Neural crest cell (in vitro differentiated cells): ENCODE measurements around the gene FBXO41. TPM values are rescaled to one million over a fixed set of nuclear protein-coding genes. Genes with fewer than 3 reads are reported as not detected.

Experiments
- DNase-seq: peaks from one replicate; pipeline ENCODE4 v3.0.0; 2021; ENCODE audit warnings: low read depth, mixed read lengths, low spot score
- H3K27ac Mint-ChIP-seq: one replicate; pipeline ENCODE4 v1.8.0; 2021; ENCODE audit warnings: mild to moderate bottlenecking, mixed read lengths; ENCODE audit not compliant: unreplicated experiment
- H3K27me3 Mint-ChIP-seq: 2 replicates; pipeline ENCODE4 v1.8.0; 2021; ENCODE audit warnings: low read depth, mild to moderate bottlenecking, mixed read lengths
- H3K36me3 Mint-ChIP-seq: 2 replicates; pipeline ENCODE4 v1.8.0; 2021; ENCODE audit warnings: low read depth, mild to moderate bottlenecking, mixed read lengths
- H3K4me1 Mint-ChIP-seq: 2 replicates; pipeline ENCODE4 v1.8.0; 2021; ENCODE audit warnings: mixed read lengths
- H3K4me3 Mint-ChIP-seq: one replicate; pipeline ENCODE4 v1.8.0; 2021; ENCODE audit warnings: mild to moderate bottlenecking, mixed read lengths
- H3K9me3 Mint-ChIP-seq: 2 replicates; pipeline ENCODE4 v1.8.0; 2021; ENCODE audit warnings: mixed read lengths
- total RNA-seq: library from RNA; stranded (reverse); gene quantifications from 2 replicates; pipeline ENCODE4 v1.2.1, GENCODE V29; 2021
- TF ChIP-seq, protein P1 (sequence below): fragments of 200-600 bp; sonication (generic); conservative IDR thresholded peaks from 2 replicates; pipeline ENCODE4 v1.5.0; 2021; ENCODE audit warnings: antibody characterized with exemption, mild to moderate bottlenecking

The FBXO41 gene
- total RNA-seq, 1 donor from 2014 or later = 4.5 TPM

DNA sequence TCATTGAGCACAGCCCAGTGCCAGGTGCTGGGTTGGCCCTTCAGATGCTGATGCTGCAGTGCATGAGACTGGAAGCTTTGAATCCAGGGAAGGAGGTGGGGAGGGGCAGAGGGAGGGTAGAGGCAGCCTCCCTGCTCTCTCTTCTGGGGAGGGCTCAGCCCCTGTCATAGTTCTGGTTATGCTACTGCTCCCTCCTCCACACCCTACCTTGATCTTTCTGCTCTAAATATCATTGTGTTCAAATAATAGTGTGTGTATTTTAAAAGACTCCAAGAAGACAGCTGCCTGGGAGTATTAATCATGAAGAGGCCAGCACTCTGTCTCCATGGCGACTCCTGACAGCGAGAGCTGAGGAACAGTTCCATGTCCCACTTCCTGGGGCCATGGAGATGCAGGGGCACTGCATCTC lies 12.9 kb upstream of the FBXO41 start:
- peaks cover 5% of the 10 kb centered on the region for H3K4me1 Mint-ChIP-seq
- H3K27ac Mint-ChIP-seq = no peak overlapping the region
- no peaks in the 10 kb centered on the region for H3K9me3 Mint-ChIP-seq
- DNase-seq = no peak
- no peaks in the 10 kb centered on the region for H3K36me3 Mint-ChIP-seq
- TF ChIP-seq, protein P1, sequence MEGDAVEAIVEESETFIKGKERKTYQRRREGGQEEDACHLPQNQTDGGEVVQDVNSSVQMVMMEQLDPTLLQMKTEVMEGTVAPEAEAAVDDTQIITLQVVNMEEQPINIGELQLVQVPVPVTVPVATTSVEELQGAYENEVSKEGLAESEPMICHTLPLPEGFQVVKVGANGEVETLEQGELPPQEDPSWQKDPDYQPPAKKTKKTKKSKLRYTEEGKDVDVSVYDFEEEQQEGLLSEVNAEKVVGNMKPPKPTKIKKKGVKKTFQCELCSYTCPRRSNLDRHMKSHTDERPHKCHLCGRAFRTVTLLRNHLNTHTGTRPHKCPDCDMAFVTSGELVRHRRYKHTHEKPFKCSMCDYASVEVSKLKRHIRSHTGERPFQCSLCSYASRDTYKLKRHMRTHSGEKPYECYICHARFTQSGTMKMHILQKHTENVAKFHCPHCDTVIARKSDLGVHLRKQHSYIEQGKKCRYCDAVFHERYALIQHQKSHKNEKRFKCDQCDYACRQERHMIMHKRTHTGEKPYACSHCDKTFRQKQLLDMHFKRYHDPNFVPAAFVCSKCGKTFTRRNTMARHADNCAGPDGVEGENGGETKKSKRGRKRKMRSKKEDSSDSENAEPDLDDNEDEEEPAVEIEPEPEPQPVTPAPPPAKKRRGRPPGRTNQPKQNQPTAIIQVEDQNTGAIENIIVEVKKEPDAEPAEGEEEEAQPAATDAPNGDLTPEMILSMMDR = no peak
- H3K27me3 Mint-ChIP-seq = peaks cover 96% of the 10 kb centered on the region
- no peak overlapping the region for H3K4me3 Mint-ChIP-seq

DNA sequence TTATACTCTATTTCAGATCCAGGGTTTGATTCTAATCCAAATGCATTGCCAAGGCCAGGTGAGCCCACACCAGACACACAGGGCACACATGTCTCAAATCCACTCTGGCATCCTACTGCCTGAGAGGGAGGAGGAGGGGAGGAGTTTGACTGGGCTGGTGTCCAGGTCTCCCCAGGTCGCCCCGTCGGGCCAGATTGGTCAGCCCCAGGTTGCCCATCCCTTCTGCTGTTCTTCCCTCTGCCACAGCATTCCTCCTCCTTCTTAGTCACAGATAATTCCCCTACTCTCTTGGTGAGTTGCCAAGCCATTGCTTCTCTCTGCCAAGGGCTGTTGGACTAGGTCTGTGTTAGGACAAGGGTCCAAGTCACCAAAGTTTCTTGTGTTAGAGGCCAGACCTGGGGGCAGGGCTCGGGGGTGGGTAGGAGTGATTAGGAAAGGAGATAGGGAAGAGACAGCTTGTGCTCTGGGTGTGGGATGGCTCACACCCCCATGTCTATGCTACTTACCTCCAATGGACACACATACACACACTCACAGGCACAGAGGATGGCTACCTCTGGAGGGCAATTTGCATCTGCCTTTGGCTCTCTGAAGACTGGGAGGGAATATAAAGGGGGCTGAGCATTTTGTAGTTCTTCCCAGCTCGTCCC lies 11.6 kb upstream of the FBXO41 start:
- Mint-ChIP-seq H3K9me3 (no peaks in the 10 kb centered on the region), H3K27me3 (peaks cover 96% of the 10 kb centered on the region), H3K36me3 (no peaks in the 10 kb centered on the region), H3K4me3 (no peak overlapping the region), H3K4me1 (peaks cover 12% of the 10 kb centered on the region), H3K27ac (no peak overlapping the region)
- TF ChIP-seq, protein P1 = no peak
- DNase-seq = no peak

DNA sequence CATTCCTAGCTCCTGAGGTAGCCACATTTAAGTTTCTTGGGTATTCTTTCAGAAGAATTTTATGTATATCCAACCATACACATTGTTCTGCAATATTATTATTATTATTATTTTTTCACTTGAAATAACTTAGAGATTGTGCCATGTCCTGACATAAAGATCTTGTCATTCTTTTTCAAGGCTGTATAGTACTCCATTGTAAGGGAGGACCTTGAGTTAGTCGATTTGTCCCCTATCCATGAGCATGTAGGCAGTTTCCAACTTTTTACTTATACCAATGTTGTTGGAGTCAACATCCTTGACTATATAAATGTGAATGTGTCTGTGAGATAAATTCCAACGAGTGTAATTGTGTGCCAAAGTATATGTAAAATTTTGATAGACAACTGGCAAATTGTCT lies 10.0 kb upstream of the FBXO41 start:
- TF ChIP-seq, protein P1 = no peak
- Mint-ChIP-seq H3K9me3 (no peaks in the 10 kb centered on the region), H3K36me3 (no peaks in the 10 kb centered on the region), H3K4me3 (no peak overlapping the region), H3K4me1 (peaks cover 12% of the 10 kb centered on the region), H3K27ac (no peak overlapping the region), H3K27me3 (peaks cover 96% of the 10 kb centered on the region)
- no peak for DNase-seq

DNA sequence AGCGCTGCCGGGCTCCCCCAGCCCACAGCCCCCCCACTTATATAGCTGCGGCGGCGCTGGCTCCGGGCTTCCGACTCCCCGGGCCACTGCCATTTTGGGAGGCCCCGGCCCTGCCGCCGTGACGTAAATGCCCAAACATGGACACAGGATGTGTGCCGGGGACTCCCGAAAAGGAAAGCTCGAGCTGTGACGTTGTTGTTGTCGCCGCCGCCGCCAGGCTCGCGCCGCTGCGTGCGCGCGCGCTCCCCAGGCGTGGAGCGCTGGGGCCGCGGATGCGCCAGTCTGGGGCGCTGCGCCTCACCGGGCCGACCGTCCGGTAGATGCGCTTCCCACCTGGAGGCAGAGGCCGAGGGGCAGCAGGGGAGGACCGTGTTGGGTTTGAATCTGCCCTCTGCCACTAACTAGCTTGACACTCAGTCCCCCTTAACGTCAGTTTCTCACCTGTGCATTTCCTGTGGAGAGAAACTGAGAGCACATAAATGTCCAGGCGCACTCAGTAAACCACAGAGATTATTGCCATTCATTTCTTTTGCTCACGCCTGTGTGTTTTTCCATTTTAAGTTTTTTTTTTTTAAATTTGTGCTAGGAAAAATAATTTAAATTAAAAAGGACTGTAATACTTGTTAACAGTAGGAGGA lies 9.4 kb upstream of the FBXO41 start, which contains the start of gene EGR4:
Gene EGR4 (minus strand): TSS at position 15 of the 638 bp plus-strand sequence. CDS start 231 bp downstream, outside the sequence.
- H3K27ac Mint-ChIP-seq = no peak within 1 kb of the TSS
- peak within 1 kb of the TSS; percentile 25 for H3K4me3 Mint-ChIP-seq
- TF ChIP-seq, protein P1 = peak; percentile 20
- no peaks in the 10 kb centered on the region for H3K9me3 Mint-ChIP-seq
- H3K27me3 Mint-ChIP-seq = peaks cover 97% of the 10 kb centered on the region
- no peaks in the 10 kb centered on the region for H3K36me3 Mint-ChIP-seq
- H3K4me1 Mint-ChIP-seq = peaks cover 12% of the 10 kb centered on the region
- DNase-seq = peak; percentile 36

DNA sequence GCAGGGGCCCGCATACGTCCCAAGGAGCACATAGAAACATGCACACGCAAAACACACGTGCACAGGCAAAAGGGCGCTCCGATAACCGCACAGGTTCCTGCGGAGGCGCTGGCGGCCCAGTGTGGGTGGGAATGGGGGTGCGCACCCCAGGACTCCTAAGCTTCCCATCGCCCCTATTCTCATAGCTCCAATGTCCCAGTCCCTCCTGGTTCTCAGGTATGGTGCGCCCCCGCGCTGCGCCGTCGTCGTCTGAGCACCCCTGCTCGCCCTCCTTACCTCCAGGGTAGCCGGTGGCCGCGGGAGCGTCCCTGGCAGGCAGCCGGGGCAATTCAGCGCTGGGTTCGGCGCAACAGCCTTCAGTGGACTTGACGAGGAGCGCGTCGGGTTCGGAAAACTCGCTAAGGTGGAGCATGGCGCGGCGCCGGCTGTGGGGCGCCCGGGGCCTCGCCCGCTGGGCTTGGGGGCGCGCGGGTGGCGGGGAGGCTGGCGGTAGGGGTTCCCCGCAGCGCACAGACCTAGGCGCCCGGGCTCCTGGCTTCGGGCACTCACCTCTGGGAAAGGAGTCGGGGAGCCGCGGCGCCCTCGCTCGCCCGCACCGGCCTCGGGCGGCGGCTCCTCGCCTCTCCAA lies 8.7 kb upstream of the FBXO41 start:
- no peak overlapping the region for H3K27ac Mint-ChIP-seq
- TF ChIP-seq, protein P1 = no peak

More for the DNA sequence above, 8.7 kb upstream of the FBXO41 start:
- peaks cover 98% of the 10 kb centered on the region for H3K27me3 Mint-ChIP-seq
- peaks cover 12% of the 10 kb centered on the region for H3K4me1 Mint-ChIP-seq
- H3K36me3 Mint-ChIP-seq = no peaks in the 10 kb centered on the region
- DNase-seq = no peak
- H3K9me3 Mint-ChIP-seq = no peaks in the 10 kb centered on the region
- H3K4me3 Mint-ChIP-seq = no peak overlapping the region
